ENCODE measurements around the gene ZBED4.

- no peak for TF ChIP-seq CTCF (IDR thresholded peaks at IDR 0.05; ENCODE audit: low read length)
- TF ChIP-seq EZH2 (IDR thresholded peaks at IDR 0.05; ENCODE audit: borderline replicate concordance, low read length) = no peak
These were observed 40.8 kb upstream of the ZBED4 start for GRCh38 chr22:49812838-49813237.

All from OCI-LY1 (cell line).